HG02885 (cell line): ENCODE measurements around the gene FOXN3.

ENCODE experiments used
- ATAC-seq: cut with Tn5 transposase; IDR thresholded peaks from one replicate; pipeline ENCODE4 v1.9.1; 2021; ENCODE audit warnings: mild to moderate bottlenecking; ENCODE audit not compliant: unreplicated experiment, poor library complexity

FOXN3 gene

DNA sequence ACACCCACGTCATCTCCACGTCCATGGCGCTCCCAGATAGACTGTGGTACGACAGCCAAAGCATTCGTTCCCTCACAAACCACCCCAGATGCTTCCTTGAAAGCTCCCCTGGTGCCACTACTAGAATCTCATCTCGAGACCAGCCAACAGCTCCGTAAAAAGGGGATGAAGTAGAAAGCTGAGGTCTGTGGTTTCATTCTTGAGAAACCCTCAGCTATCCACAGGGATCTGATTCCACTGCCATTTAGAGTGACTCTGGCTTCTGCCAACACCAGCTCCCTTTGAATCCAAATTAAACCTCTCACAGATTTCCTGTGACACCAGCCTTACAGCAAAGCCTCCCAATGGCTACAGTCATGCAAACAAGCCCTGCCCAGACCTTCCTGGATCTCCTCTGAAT lies 18.5 kb upstream of the FOXN3 start:
- ATAC-seq = no peak

DNA sequence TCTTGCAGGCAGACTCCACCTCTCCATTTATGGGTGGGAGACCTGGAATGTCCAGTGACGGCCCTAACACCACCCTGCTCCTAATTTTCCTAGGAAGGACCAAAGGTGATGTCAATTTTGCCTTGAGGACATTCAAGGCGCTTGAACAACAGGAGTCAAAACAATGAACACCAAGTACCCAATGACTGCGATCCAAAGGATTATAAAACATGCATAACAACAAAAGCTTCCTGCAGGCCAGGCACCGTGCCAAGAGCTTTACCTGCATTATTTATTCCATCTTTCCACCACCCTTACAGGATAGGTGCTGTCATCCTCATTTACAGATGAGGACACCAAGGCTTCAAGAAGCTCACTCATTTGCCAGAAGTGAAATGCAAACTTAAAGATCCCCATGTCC lies 15.2 kb upstream of the FOXN3 start:
- ATAC-seq = no peak

DNA sequence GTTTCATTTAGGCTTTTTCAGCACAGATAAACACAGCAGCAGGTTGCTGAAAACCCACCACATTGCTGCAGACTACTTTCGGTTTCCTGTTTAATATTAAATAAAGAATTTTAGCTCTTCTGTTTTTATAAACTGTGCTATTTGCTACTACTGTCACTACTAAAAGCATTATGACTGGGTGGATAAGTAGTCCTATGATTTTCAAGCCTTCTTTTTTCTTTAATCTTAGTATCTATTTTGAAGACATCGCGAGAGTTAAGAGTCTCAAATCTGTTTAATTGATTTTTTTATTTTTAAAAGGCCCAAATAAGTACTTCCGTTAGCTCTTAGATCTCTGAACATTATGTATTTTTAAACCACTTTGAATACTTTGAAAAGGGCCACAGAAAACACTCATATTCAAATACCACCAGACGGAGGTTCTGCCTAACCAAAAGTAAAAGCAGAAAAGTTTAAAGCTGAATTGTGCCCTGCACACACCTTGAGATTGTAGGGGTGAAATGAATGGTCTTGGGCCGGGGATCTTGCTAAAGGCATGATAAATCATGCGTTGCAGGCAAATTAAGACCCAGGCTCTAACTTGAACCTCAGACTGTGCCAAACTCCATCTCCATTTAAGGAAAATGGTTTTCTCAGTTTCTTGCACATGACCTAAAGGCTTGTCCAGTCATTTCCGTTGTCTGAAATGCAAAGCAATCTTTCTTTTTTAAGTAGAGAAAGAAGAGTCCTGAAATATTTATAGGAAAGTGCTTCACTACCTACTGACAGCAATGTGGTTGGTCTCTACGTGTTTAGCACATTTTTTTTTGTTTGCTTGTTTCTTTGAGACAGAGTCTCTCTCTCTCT lies 13.6 kb upstream of the FOXN3 start:
- ATAC-seq = peak; percentile 86

DNA sequence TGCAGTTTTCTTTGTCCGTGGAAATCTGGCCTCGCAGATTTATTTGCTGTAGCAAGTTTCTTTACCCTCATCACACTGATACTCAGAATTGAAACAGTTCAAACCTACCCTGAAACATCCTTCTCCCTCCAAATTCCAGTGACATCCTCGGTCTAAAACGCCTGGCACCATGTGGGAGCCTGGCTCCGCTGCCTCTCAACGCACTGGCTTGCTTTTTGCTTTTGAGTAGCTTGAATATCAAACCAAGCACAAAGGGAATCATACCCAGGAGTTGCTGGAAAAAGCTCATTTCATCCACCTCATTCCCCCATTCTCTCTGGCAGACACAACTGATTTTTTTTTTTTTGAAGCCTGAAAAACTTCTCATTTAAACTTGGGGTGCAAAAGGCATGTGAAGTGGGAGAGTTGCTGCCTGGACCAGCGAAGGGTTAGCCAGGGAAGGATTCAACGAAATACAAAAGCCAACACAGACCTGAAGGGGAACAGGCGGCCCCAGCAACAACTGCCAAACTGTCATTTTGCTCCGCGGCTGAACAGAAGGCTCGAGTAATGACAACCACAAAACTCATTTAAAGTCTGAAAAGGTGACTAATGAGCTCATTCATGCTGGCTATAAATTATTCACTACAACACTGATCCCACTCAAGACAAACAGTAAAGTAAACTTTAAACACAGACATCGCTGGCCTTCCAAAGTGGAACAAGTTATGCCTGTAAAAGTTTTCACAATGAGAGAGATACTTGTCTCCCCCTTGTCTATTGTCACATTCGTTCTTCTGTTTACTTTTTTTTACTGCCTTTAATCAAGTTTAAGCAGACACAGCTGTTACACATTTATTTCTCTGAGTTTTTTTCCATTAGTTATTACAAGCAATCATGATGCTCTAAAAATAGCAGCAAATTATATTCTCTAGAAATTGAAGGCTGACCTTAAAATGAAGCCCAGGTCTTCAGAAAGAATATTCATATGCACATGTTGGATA lies 12.5 kb upstream of the FOXN3 start:
- ATAC-seq = no peak

DNA sequence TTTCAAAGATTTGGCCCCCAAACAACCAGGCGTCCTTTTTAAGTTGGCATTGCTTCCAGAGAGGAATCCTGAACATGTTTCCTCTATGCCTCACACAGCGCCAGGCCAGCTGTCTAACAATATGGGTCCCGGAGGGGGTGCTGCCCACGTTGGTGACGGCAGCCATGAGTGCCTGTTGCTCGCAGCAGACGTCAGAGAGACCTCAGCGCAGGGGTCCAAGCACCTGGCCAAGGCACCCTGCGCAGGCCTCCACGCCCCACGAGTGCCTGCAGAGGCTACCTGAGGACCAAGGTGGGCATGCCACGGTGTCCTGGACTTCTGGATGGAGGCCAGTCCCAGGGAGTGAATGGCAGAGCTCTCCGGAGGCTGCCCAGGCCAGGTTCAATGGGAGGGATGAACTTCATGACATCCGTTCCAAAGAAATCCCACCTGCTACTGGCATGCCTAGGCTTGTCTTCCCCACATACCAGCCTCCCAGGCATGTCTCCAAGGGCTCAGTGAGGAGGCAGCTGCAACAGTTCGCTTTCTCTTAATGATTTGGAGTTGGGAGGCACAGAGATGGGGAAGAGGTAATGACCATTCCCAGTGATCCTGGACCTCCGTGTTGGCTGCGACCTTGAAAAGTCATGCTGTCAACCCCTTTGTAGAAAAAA lies 11.6 kb upstream of the FOXN3 start:
- ATAC-seq = no peak

DNA sequence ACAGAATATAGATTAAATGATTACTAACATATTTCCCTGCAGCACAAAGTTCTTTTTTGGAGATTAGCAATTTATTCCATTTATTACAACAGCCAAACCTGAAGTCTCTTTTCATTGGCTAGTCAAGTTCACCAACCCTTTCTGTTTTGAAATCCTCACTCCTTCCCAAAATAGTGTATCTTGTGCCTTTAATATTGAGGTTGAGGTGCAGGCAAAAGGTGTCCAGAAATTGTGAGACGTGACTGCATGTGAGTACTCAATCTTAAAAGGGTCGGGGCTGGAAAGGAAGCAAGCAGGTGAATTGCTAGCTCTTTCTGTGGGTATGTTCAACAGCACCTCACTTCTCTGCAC lies 11.1 kb upstream of the FOXN3 start:
- ATAC-seq = no peak

DNA sequence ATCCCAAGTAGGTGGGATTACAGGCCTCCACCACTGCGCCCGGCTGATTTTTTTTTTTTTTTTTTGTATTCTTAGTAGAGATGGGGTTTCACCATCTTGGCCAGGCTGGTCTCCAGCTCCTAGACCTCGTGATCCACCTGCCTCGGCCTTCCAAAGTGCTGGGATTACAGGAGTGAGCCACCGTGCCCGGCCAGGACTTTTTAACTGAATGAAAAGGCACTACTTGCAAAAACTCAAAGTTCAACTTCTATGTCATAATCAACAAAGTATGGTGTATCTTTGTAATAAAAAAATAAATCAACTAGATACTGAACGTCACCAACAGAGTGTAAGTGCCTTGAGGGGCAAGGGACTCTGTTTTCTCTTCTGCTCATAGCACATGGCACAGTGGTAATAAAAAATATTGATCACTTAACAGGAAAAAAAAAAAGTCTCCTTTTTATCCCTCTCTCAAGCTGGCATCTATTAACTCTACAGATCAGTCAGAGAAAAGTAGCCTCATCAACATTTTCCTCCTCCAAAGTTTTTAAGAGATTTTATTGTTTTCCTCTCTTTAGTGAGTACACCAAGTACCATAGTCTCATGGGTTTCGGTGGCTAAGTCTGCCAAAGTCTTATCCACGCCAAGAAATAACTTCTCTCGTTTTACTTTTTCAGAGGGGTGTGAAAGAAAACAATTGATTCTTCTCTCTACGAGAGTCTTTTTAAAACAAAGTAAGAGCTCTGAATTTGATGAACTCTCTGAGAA lies 10.6 kb upstream of the FOXN3 start:
- ATAC-seq = no peak

DNA sequence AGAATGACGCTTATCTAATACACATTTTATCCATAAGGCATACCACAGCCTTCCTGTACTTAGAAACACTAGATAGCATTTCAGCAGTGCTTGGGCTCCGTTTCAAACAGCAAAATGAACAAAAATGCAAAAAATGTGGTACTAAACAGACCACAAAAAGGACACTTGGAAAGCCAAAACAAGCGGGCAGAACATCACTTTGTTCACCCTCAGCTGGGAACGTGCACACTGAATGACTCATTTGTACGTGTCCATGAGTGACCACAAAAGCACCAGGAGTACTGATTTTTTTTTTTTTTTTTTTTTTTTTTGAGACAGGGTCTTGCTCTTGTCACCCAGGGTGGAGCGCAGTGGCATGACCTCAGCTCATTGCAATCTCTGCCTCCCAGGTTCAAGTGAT lies 8.9 kb upstream of the FOXN3 start:
- peak; percentile 38 for ATAC-seq

DNA sequence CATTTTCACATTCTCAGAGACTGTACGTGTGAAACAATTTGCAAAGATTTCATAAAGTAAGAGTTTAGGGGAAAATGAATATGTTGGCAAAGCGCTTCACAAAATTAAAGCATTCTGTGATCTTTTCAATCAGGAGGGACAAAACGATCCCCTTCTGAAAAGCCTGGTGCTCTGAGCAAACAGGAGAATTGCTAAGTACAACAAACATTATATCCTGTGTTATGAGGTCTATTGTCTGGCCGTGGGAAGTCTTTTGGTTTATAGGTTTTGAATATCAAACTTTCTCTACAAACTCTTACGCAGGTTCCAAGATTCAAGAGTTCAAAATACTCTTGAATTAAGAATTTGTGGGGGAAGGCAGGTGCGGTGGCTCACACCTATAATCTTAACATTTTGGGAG lies 7.2 kb upstream of the FOXN3 start:
- ATAC-seq = no peak

DNA sequence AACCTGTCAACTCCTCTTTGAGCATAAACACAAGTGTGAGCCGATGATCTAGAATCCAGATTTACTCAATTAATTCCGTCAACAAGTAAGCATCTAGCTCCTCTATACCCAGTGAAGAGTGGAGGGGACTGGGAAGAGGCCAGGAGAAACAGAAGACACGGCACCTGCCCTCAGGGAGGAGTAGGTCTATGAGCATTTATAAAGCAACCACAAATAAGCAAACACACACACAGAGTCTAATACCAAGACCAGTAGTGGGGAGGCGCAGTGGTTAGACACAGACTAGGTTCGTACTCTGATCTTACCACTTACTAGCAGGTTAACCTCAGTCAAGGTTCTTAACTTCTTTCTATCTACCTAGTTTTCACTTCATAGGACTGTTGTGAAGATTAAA lies 5.9 kb upstream of the FOXN3 start:
- no peak for ATAC-seq

DNA sequence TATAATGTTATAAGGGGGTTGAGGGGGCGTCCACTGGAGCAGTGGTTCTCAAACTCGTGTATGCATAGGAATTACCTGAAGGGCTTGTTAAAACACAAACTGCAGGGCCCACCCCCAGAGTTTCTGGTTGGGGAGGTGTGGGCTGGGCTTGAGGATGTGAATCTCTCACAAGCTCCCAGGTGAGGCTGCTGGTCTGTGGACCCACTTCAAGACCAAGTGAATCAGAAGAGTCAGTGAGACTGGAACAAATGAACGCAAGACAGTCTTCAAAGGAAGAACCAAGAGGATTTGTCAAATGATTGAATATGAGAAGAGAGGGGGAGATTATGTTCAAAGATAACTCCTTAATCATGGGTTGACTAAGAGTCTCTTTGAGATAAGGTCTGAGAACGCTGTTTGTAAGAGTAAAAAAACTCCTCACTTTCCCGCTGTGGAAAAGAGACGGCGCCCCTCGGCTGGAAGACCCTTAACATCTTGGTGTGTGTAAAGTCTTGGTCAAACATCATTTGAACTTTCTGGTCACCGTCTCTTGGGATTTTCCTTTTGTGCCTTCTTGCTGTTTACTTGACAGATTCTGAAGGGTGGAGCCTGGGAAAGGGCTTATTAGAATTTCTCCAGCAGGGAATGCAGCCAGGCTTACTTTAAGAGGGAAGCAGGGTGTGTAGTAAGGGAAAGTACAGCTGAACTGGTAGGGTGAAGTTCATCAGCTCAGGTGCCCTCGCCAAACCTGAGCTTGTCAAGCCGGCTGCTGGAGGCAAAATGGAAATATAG lies 5.3 kb upstream of the FOXN3 start:
- no peak for ATAC-seq

DNA sequence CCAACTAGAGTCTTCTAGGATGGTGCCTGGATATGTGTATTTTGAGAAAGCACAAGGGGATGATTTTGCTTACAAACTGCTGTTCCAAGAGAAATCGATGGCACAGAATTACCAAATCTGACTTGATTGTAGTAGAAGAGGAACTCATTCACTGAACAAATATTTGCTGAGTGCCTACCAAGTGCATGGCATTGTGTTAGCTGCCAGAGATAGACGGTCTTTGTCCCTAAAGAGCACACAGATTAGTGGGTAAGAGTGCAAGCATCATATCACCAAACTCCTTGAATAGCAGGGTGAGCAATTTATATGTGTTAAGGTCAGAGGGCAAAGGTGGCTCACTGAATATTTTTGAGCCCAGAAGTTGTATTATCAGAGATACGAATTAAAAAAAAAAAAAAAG lies 3.5 kb upstream of the FOXN3 start:
- no peak for ATAC-seq

DNA sequence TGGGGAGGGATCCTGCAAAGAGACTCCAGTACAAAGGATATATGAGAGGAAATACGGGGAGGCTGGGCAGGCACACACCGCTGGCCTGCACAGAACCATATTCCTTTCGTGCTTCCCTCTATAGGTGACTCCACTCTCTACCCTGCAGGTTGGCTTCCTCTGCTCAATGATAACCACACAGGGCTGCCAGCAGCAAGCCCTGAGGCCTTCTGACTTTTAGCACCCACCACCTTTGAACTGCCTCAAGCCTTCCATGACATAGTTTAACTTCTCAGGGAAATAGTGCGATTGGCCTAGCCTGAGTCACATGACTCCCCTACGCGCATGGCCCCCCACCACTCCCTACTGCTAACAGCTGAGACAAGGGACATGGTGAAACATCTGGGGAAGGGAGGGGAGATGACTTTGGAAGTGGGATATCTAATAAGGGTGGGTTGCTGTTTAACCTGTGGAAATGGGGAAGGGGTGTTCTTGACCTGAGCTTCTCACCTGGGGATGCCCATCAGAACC lies 3.0 kb upstream of the FOXN3 start:
- ATAC-seq = no peak

DNA sequence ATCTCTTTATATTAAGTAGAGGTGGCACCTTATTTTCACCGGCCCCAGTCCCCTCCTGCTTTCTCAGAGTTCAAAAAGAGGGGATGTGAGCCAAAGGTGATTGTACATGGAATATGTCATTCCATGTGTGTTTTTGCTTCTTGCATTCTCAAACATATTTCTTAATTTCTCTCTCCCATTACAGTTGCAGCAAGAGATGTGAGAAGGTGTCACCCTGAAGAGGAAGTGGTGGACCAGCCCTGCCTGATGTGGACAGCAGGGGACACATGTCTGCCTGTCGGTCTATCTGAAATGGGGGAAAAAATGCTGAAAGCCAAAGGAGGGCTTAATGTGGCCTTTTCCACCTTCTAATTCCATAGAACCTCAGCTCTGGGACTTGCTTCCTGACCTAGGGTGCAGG lies 1.9 kb upstream of the FOXN3 start:
- ATAC-seq = no peak

DNA sequence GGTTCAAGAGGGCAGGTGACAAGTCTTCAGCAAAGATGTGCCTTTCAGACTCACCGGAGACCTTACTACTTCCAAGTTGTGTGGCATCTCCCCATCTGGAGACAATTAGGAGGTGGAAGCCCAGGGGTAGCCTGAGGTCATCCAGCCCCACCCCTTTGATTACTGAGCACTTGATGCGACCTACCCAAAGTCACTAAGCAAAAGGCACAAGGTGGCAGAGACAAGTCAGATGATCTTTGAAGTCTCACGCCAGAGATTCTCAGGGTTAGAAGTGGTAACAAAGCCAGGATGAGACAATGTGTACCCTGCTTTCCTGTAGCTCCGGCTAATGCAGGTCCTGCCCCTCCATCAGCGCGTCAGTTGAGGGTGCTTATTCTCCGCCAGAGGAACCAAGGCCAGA lies 1.4 kb upstream of the FOXN3 start:
- no peak for ATAC-seq

DNA sequence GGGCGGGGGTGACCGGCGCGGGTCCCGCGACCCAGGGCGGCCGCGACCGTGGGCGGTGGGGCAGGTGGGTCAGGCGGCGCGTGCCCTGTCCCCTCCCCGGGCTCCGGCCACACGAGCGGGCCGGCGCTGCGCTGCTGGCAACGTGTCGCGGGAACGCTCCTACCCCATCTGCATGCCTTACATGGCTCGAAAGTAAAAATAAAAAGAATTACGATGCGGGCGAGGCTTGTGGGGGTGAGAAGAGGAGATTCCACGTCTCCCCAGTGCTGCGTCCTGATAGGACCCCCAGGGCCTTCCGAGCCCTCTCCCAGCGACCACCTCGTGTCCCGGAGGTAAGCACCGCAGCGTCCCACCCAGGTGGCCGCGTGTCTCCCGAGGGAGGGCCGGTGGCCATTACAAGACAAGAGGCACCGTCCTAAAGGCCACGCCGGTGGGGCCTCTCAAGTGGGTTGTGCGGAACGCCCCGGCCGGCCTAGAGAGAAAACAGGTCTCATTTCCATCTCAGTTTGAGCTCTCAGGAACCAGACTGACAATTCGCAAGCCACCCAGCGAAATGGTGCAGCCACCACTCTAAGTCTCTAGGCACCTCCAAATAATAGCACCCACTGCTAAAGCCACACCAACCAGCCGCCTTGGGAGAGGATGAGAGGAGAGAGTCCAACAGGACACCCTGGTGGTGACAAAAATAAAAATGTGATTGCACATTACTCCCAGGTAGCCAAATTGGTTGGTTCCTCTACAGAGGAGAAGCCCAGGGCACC lies 612 bp upstream of the FOXN3 start:
- peak; percentile 51 for ATAC-seq

DNA sequence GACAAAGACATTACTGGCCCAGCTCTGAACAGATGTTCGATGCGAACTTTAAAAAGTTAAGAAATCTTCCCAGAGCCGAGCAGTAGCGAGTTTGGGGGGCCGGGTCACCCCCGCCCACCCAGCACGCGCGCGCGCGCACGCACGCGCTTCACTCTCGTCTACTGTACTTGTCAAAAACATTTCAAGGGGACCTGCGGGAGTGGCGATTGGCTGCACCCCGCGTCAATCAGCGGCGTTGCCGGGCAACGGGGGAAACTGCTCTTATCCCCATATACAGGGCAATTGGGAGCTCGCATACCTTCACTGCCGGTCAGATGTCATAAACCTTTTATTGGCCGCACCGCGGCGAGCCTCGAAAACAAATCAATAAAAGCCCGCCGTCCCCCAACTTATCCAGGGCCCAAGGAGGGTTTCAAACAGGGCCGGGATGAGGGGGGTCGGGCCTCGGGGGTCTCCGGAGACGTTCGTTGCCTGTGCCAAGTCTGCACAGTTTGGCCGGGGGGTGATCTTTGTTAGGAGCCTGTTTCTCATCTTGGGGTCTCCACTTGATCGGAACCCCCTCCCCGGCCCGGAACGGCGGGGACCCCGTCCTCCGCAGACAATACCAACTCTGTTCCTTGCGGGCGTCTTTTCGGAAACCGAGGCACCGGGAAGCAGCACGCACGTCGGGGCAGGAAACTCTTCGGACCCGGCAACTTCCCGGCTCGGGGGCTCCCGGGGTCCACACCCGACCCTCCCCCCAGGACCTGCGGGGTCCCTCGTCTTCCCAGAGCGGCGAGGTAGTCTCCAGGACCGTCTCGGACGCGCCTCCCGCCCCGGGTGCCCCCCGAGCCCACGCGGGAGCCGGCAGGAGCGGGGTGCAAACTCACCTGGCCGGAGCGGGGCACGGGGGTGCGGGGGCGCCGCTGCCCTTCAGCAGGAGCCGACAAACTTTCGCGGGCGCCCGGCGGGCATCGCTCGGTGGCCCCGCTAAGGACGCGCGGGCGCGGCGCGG lies 734 bp downstream of the FOXN3 start:
- ATAC-seq = peak; percentile 82
